OCI-LY7 (cell line): ENCODE results near the gene ALDH1B1.

Experiments used
- EZH2phosphoT487 ChIP-seq: fragments of 200-600 bp; sonication (generic); IDR thresholded peaks from 2 replicates; pipeline ENCODE4 v1.6.1; 2018; ENCODE audit warnings: low read depth, borderline replicate concordance, mild to moderate bottlenecking, mixed run types, antibody characterized with exemption, low read length, moderate library complexity, mixed read lengths
- TF ChIP-seq, protein P1 (sequence below): fragments of 200-600 bp; sonication (generic); conservative IDR thresholded peaks from 2 replicates; pipeline ENCODE4 v1.5.1; 2014; ENCODE audit warnings: mild to moderate bottlenecking, antibody characterized with exemption, low read length, moderate library complexity, mixed read lengths

DNA sequence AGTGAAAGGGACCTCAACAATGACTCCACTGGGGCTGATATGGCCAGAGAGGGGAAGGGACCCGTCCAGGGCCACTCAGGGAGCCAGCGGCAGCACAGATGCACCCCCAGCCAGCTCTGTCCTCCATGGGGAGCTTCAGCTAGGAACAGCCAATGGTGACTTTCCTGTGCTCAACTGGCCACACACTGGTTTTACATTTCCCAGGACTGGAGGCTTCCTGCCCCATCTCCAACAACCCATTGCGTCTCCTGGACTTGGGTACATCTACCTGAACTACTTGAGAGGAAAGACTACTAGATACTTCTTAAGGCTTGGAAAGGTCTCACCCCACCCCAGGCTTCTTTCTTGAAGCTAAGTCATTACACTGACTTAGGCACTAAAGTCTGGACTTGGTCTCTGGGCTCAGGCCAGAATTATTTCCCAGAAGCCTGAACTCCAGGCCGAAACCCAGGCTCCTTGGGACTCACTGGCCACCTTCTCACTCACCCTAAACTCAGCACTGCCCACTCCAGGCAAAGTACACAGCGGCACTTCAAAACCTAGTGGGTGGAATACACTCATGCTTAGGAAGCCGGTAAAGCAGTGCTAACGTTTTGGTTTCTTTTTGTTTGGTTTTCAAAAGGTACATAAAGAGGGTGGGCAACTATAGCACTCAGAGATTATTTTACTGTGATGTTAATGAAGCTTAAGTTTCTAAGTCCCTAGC, 30.2 kb downstream of the ALDH1B1 start:
- TF ChIP-seq, protein P1, sequence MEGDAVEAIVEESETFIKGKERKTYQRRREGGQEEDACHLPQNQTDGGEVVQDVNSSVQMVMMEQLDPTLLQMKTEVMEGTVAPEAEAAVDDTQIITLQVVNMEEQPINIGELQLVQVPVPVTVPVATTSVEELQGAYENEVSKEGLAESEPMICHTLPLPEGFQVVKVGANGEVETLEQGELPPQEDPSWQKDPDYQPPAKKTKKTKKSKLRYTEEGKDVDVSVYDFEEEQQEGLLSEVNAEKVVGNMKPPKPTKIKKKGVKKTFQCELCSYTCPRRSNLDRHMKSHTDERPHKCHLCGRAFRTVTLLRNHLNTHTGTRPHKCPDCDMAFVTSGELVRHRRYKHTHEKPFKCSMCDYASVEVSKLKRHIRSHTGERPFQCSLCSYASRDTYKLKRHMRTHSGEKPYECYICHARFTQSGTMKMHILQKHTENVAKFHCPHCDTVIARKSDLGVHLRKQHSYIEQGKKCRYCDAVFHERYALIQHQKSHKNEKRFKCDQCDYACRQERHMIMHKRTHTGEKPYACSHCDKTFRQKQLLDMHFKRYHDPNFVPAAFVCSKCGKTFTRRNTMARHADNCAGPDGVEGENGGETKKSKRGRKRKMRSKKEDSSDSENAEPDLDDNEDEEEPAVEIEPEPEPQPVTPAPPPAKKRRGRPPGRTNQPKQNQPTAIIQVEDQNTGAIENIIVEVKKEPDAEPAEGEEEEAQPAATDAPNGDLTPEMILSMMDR = no peak
- TF ChIP-seq EZH2phosphoT487 = no peak
